ENCODE measurements around the gene ERICH4.

DNA sequence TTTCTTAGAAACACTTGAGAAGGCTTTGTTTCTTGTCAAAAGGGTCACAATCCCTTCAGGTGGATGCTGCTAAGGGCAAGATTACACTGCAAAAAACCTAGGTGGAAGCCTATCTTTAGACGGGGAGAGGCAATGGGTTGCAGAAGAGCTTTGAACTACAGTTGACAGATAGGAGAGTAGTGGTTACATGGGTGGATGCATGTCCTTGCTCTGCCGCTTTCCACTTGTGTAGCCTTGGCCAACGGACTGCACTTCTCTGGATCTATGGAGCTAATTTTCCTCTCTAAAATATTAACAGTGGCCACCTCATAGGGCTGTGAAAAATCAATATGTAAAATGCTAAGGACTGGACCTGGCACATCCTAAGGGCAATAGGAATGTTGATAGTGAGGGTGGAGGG is 44.4 kb upstream of the ERICH4 start:
- TF ChIP-seq, protein P1, sequence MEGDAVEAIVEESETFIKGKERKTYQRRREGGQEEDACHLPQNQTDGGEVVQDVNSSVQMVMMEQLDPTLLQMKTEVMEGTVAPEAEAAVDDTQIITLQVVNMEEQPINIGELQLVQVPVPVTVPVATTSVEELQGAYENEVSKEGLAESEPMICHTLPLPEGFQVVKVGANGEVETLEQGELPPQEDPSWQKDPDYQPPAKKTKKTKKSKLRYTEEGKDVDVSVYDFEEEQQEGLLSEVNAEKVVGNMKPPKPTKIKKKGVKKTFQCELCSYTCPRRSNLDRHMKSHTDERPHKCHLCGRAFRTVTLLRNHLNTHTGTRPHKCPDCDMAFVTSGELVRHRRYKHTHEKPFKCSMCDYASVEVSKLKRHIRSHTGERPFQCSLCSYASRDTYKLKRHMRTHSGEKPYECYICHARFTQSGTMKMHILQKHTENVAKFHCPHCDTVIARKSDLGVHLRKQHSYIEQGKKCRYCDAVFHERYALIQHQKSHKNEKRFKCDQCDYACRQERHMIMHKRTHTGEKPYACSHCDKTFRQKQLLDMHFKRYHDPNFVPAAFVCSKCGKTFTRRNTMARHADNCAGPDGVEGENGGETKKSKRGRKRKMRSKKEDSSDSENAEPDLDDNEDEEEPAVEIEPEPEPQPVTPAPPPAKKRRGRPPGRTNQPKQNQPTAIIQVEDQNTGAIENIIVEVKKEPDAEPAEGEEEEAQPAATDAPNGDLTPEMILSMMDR (conservative IDR thresholded peaks at IDR 0.05) = no peak
- TF ChIP-seq EZH2 (IDR thresholded peaks at IDR 0.05; ENCODE audit: low read depth) = no peak
